Small intestine (tissue), 16 donors: ENCODE measurements around the gene C12orf60. TPM values are rescaled to one million over a fixed set of nuclear protein-coding genes. Genes with fewer than 3 reads are reported as not detected.
"Not testable (repeated sequence)": the region's sequence is repeated elsewhere in the genome, so short reads cannot be mapped to it uniquely, and the experiment has no call there.

Source experiments
- DNase-seq, 2 donors: peaks; one replicate each; pipeline versions ENCODE4 v3.0.0 to v3.0.0-alpha.2; 2013
- FAIRE-seq: peaks from 2 replicates; lab custom pipeline; 2012; peaks lifted over from hg19 to GRCh38; lab: Jason Lieb, UNC
- H3K27ac ChIP-seq, 3 donors: one replicate each; pipeline ENCODE4 v1.5.1; 2013; ENCODE audit warnings: low read length in 2 of 3, mild to moderate bottlenecking in 2 of 3, control low read depth in 1 of 3, inconsistent platforms in 1 of 3, low read depth in 1 of 3, moderate library complexity in 1 of 3
- H3K27me3 ChIP-seq, 3 donors: one replicate each; pipeline ENCODE4 v1.6.1; 2013; ENCODE audit warnings: low read length in 3 of 3, inconsistent platforms in 1 of 3; ENCODE audit not compliant: control insufficient read depth in 3 of 3, insufficient read depth in 3 of 3
- H3K36me3 ChIP-seq, 3 donors: one replicate each; pipeline ENCODE4 v1.6.1; 2013; ENCODE audit warnings: low read length in 3 of 3, inconsistent platforms in 1 of 3, low read depth in 1 of 3, mild to moderate bottlenecking in 1 of 3, moderate library complexity in 1 of 3; ENCODE audit not compliant: control insufficient read depth in 3 of 3, insufficient read depth in 2 of 3
- H3K4me1 ChIP-seq, 3 donors: one replicate each; pipeline ENCODE4 v1.6.1; 2013; ENCODE audit warnings: low read length in 2 of 3, inconsistent platforms in 1 of 3, low read depth in 1 of 3, mild to moderate bottlenecking in 1 of 3, moderate library complexity in 1 of 3; ENCODE audit not compliant: control insufficient read depth in 3 of 3, insufficient read depth in 2 of 3
- H3K4me3 ChIP-seq, 3 donors: one replicate each; pipeline ENCODE4 v1.5.1; 2013; ENCODE audit warnings: low read length in 3 of 3, control low read depth in 1 of 3, inconsistent platforms in 1 of 3, low read depth in 1 of 3, mild to moderate bottlenecking in 1 of 3, moderate library complexity in 1 of 3
- H3K9me3 ChIP-seq, 2 donors: one replicate each; pipeline ENCODE4 v1.6.1; 2013; ENCODE audit warnings: low read depth in 1 of 2, low read length in 1 of 2; ENCODE audit not compliant: control insufficient read depth in 2 of 2, insufficient read depth in 1 of 2
- WGBS, 3 donors: extraction: QIAGEN DNeasy Blood & Tissue Kit; methylation state at CpG; one replicate each; pipeline ENCODE4 v1.1.7; 2013; 5-methylcytosine and 5-hydroxymethylcytosine counted together
- long read RNA-seq, 10 donors: transcript quantifications; one replicate each; lab custom pipeline, GENCODE V29; 2026
- polyA plus RNA-seq, 4 donors: library from polyadenylated mRNA; stranded (reverse) in 3 of 4; unstranded in 1 of 4; fragments of 200-250 nt in 3 of 4; fragments of 120-200 nt in 1 of 4; gene quantifications; one replicate each; pipeline versions ENCODE4 v1.2.1 to v1.2.3, GENCODE V29; 2013
- donor health status: healthy with polysubstance abuse.
- donor health status: control.
- donor health status: control.
- donor health status: Bipolar disorder and iron deficiency.
- donor health status: healthy.

The C12orf60 gene
- 1 to 10 TPM in 1 of 4 donors, under 1 TPM in 2, not detected in 1; 0.45 to 1.8 (median 0.75) TPM for polyA plus RNA-seq
- long read RNA-seq, donor 1, partial matches to known transcripts, result 0 of 3 reads
- long read RNA-seq, donor 1, other reads (novel, unspliced or antisense), result 0 of 3 reads
- long read RNA-seq, donor 2, partial matches to known transcripts, result 0 of 1 reads
- long read RNA-seq, donor 2, other reads (novel, unspliced or antisense), result 0 of 1 reads
- long read RNA-seq, donor 3, partial matches to known transcripts, result 20 of 161 reads
- long read RNA-seq, donor 3, other reads (novel, unspliced or antisense), result 140 of 161 reads
- long read RNA-seq, donor 4, result 0 reads
- long read RNA-seq, donor 5, partial matches to known transcripts, result 0 of 10 reads
- long read RNA-seq, donor 5, other reads (novel, unspliced or antisense), result 10 of 10 reads
- long read RNA-seq, donor 6, result 0 reads
- long read RNA-seq, donor 7, result 0 reads
- long read RNA-seq, donor 8, partial matches to known transcripts, result 0 of 1 reads
- long read RNA-seq, donor 8, other reads (novel, unspliced or antisense), result 0 of 1 reads
- long read RNA-seq, donor 9, result 0 reads
- long read RNA-seq, donor 10, partial matches to known transcripts, result 11 of 412 reads
- long read RNA-seq, donor 10, other reads (novel, unspliced or antisense), result 399 of 412 reads

- H3K9me3 ChIP-seq, result no peaks in the 10 kb centered on the region
- H3K4me1 ChIP-seq, result peaks cover 0 to 5% (median 2%) of the 10 kb centered on the region in 3 donors
- peak within 1 kb of the TSS; percentile 86 to 96 (median 90) for H3K27ac ChIP-seq
- peaks cover 0 to 4% (median 0%) of the 10 kb centered on the region in 3 donors for H3K36me3 ChIP-seq
- DNase-seq (peak; percentile 97 to 99), FAIRE-seq (peak; percentile 93)
- H3K27me3 ChIP-seq, result no peaks in the 10 kb centered on the region
- WGBS, 3 donors, result 0% methylated on average over 49 to 50 of the region's 50 CpGs
- peak within 1 kb of the TSS; percentile 87 to 90 (median 88) for H3K4me3 ChIP-seq
These were observed at the start of gene C12orf60, which contains the start of gene WBP11 for GRCh38 chr12:14803011-14803829. Gene C12orf60 (plus strand): TSS chr12:14803670. CDS start chr12:14822936, 19,266 bp downstream. Gene WBP11 (minus strand): TSS chr12:14803478. CDS start chr12:14801383, 2,095 bp downstream.

- no peaks in the 10 kb centered on the region for H3K27me3 ChIP-seq
- DNase-seq, result peak; percentile 81 to 84
- peaks cover 0 to 22% of the 10 kb centered on the region in 2 donors for H3K9me3 ChIP-seq
- peak overlapping the region in 1 of 3 donors; percentile 76 for H3K27ac ChIP-seq
- H3K36me3 ChIP-seq, result peaks cover 0 to 10% (median under 1%) of the 10 kb centered on the region in 3 donors
- WGBS, 3 donors, result 30 to 48% (median 38%) methylated on average over 17 of the region's 17 CpGs
- no peak for FAIRE-seq
- peaks cover 0 to 10% (median 0%) of the 10 kb centered on the region in 3 donors for H3K4me1 ChIP-seq
- H3K4me3 ChIP-seq, result peak overlapping the region in 1 of 3 donors; percentile 2
These were observed 46.9 kb upstream of the C12orf60 start for GRCh38 chr12:14756334-14757143.

DNA sequence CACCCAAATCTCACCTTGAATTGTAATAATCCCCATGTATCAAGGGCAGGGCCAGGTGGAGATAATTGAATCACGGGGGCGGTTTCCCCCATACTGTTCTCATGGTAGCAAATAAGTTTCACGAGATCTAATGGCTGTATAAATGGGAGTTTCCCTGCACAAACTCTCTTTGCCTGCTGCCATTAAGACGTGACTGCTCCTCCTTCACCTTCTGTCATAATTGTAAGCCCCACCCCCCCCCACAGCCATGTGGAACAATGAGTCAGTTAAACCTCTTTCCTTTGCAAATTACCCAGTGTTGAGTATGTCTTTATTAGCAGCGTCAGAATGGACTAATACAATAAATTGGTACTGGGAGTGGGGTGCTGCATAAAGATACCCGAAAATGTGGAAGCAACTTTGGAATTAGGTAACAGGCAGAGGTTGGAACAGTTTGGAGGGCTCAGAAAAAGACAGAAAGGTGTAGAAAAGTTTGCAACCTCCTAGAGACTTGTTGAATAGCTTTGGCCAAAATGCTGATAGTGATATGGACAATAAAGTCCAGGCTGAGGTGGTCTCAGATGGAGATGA lies 43.7 kb upstream of the C12orf60 start:
- H3K27me3 ChIP-seq, H3K4me3 ChIP-seq, FAIRE-seq, H3K4me1 ChIP-seq: not testable (repeated sequence)
- Histone ChIP-seq H3K27ac (peak overlapping the region in 1 of 3 donors; percentile 40), H3K9me3 (peaks cover 0 to 25% of the 10 kb centered on the region in 2 donors), H3K36me3 (peaks cover 0 to 18% (median 2%) of the 10 kb centered on the region in 3 donors)
- peak in 1 of 2 donors; percentile 4 for DNase-seq
- 80 to 94% (median 89%) methylated on average over 6 of the region's 6 CpGs for WGBS, 3 donors

DNA sequence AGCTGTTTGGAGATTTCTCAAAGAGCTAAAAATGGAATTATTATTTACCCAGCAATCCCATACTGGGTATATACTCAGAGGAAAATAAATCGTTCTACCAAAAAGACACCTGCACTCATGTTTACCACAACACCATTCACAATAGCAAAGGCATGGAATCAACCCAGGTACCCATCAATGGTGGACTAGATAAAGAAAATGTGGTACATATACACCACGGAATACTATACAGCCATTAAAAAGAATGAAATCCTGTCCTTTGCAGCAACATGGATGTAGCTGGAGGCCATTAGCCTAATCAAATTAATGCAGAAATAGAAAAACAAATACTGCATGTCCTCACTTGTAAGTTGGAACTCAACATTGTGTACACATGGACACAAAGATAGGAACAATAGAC lies 38.1 kb upstream of the C12orf60 start:
- H3K27me3 ChIP-seq, result no peaks in the 10 kb centered on the region
- peaks cover 2 to 18% (median 4%) of the 10 kb centered on the region in 3 donors for H3K36me3 ChIP-seq
- no peak overlapping the region for H3K4me3 ChIP-seq
- H3K27ac ChIP-seq, result no peak overlapping the region
- H3K9me3 ChIP-seq, result peaks cover 0 to 14% of the 10 kb centered on the region in 2 donors
- peaks cover 1 to 10% (median 4%) of the 10 kb centered on the region in 3 donors for H3K4me1 ChIP-seq
- 93 to 97% (median 97%) methylated on average over 2 of the region's 2 CpGs for WGBS, 3 donors
- DNase-seq (no peak), FAIRE-seq (no peak)

DNA sequence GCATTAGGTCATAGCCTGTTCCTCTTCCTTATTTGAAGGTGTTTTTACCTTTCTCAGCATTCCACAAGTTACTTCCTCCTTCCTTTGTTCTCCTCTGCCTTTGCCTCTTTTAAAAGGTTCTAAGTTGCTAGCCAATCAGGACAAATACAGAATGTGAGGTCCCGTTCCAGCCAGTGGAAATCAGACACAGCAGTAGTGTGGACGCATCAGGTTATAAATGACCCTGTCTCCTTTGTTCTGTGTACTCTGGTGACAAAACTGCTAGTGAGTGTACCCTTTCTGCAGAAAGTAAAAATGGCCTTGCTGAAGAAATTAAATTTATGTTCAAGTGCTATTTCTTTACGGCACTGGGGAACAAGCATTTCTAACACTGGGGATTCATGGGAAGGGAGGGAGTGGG lies 37.5 kb upstream of the C12orf60 start:
- not testable (repeated sequence) for DNase-seq, H3K4me1 ChIP-seq, H3K4me3 ChIP-seq, H3K27ac ChIP-seq, H3K27me3 ChIP-seq, H3K9me3 ChIP-seq, FAIRE-seq
- H3K36me3 ChIP-seq, result peaks cover 2 to 13% (median 4%) of the 10 kb centered on the region in 3 donors
- 94 to 97% (median 95%) methylated on average over 3 of the region's 3 CpGs for WGBS, 3 donors

- Histone ChIP-seq H3K36me3 (peaks cover under 1 to 12% (median 4%) of the 10 kb centered on the region in 3 donors), H3K4me3 (no peak overlapping the region), H3K27me3 (no peaks in the 10 kb centered on the region), H3K9me3 (peaks cover 0 to under 1% of the 10 kb centered on the region in 2 donors), H3K27ac (no peak overlapping the region), H3K4me1 (peaks cover 1 to 4% (median 4%) of the 10 kb centered on the region in 3 donors)
- no peak for FAIRE-seq
- DNase-seq, result no peak
- 89 to 95% (median 91%) methylated on average over 3 of the region's 3 CpGs for WGBS, 3 donors
These were observed 36.7 kb upstream of the C12orf60 start for GRCh38 chr12:14766649-14767215.

GRCh38 chr12:14767617-14768016 lies 35.9 kb upstream of the C12orf60 start:
- Histone ChIP-seq H3K4me3 (peak overlapping the region in 1 of 3 donors; percentile 7), H3K27me3 (no peaks in the 10 kb centered on the region), H3K27ac (no peak overlapping the region), H3K9me3 (no peaks in the 10 kb centered on the region), H3K4me1 (peaks cover 1 to 7% (median 4%) of the 10 kb centered on the region in 3 donors), H3K36me3 (peaks cover 0 to 12% (median 4%) of the 10 kb centered on the region in 3 donors)
- DNase-seq, result no peak
- no peak for FAIRE-seq
- 66 to 82% (median 77%) methylated on average over 1 of the region's 1 CpG for WGBS, 3 donors
